ENCODE measurements around the gene C14orf180. TPM values are rescaled to one million over a fixed set of nuclear protein-coding genes. Genes with fewer than 3 reads are reported as not detected.

C14orf180 gene
- polyA plus RNA-seq, 3 donors: 0.28 TPM; not detected in 2

- DNase-seq: no peak
Observed at GRCh38 chr14:104560586-104560945, 19.0 kb upstream of the C14orf180 start.

DNA sequence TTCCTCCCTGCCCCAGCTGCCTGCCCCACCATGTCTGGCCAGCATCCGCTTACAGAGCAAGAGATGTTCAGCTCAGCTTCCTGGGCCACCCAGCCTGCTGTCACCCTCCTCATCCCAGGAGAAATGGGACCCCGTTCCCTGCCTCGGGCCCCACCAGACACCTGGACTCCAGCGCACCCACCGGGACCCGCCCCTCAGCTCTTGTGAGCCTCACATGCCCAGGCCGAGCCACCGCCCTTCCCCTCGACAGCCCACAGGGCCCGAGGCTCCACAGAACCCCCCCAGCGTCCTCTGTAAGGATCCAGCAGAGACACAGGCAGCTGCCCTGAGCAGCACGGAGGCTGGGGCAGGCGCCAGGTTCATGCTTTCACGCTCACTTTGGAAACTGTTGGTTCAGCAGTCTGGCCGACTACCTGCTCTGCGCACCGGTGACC is 18.4 kb upstream of the C14orf180 start:
- DNase-seq: no peak

- DNase-seq: no peak
Observed at GRCh38 chr14:104561632-104562495, 17.7 kb upstream of the C14orf180 start.

- no peak for DNase-seq
Observed at GRCh38 chr14:104562606-104563005, 17.0 kb upstream of the C14orf180 start.

GRCh38 chr14:104563191-104563741 is 16.3 kb upstream of the C14orf180 start:
- no peak for DNase-seq

DNA sequence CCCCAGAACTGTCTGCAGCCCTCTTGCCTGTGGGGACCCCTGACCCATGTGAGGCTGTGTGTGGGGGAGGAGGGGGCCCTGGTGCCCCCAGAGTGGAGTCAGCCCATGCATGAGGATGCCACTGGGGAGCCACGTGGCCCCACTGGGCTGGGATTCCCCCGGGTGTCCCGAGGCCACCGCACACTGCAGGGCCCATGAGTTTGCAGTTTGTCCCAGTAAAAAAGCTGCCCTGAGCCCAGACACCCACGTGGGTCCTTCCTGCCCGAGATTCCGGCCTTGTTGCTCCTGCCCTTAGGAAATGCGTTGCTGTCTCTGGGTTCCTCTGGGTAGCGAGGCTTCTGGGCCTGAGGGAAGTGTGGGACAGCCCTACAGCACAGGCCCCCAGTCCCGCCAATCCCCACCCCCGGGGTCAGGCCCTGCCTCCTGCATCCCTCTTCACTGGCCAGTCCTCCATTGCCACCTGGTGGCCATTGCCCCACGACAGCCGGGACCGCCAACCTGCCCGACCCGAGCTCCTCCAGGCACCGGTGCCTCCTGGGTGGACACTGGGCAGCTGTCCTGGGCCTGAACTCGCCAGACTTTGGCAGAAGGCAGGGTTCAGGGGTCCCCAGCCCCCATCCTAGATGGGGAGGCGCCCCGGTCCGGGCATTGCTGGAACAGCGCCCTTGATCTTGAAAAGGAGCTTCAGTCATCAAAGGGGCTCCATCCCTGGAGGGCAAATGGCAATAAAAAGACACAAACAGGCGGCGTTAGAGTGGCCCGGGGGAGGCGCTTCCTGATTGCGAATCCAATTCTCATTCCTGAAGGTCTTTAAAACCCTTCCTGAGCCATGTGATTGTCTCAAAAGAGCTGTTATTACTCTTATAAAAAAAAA is 15.6 kb upstream of the C14orf180 start:
- no peak for DNase-seq

DNA sequence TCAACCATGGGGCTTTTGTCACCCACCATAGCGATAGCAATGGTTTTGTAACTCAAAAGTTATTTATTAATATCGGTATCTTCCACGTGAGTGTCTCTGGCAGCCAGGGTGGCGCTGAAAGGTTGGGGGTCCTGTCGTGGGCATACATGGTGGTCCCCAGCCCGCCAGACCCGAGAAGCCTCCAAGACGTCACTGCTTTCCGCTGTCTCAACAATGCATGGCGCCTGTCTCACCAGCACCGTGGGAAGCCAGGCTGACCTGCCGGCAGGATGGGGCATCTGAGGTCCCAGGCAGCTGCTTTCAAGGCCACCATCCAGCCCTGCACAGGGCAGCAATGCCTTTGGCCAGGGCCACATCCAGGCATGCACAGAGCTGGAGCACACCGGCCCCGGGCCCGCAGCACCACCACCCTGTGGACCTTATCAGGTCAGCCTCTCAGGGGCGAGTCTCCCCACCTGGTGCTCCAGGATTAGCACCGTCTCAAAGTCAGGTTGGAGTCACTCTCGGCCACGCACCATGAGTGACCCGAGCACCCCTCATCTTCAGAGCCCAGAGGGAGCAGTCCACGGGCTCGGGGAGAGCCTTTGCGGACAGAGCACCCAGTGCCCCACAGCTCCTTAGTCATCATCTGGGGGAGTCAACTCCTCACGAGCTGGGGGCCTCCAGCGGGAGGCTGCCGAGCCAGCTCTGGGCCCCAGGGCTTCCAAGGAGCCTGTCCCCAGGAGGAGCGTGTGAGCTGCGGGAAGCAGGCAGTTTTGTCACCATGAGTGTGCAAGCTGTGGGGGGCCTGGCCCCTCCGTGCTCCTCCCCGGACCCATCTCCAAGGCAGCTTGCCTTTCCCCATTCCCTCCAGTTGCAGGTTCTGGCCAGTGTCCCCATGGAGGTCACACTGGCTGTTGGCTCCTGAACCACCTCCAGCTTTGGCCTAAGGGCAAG is 14.6 kb upstream of the C14orf180 start:
- DNase-seq: no peak

- no peak for DNase-seq
Observed at GRCh38 chr14:104567141-104567956, 12.2 kb upstream of the C14orf180 start.

DNA sequence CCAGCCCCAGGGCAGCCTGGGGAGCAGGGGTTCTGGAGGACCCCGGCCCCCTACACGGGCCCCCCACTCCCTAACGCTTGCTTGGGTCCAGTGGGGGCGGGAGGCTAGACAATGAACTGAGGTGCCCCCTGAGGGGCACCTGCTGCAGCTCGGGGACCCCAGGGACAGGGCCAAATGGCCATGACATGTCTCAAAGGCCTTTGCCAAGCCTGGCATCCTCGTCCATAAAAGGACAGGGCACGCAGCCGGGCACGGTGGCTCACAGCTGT is 11.7 kb upstream of the C14orf180 start:
- no peak for DNase-seq

- DNase-seq: no peak
Observed at GRCh38 chr14:104568620-104569019, 10.9 kb upstream of the C14orf180 start.

GRCh38 chr14:104569435-104569834 is 10.1 kb upstream of the C14orf180 start:
- DNase-seq: no peak

- DNase-seq: peak; percentile 54
Observed at GRCh38 chr14:104571246-104571645, 8.3 kb upstream of the C14orf180 start.

GRCh38 chr14:104572024-104572626 is 7.4 kb upstream of the C14orf180 start:
- no peak for DNase-seq

DNA sequence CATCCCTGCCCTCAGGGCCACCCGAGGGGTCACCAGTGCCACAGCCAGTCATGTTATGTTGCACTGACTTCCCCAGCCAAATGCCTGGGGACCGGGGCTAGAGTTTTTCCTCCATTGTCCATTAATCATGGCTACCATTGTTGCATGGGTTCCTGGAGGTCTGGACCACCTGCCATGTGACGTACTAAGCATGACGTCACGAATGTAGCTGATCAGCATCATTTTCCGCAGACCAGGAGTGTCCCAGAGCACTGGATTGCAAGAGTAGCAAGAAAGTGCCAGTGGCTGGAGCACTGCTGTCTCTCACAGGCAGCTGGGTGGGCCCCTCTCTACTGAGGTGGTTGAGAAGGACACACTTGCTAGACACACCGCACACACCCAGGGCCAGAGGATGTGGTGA is 6.9 kb upstream of the C14orf180 start:
- no peak for DNase-seq

DNA sequence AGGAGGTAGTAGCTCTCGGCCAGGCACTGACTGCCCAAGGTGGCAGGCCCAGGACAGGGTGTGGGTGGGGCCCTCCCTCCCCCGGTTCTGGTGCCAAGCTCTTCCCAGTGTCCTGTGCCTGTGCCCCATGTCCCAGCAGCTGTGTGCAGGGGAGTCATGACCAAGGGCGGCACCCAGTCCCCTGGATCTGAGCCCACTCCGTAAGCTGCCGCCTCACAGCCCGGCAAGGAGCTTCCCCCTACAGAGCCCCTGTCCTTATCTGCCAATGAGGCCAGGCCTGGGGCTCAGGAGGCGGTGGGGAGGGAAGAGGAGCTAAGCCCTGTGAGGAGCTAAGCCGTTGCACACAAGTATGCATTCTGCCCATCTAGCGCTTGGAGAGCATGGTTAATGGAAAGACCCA is 5.6 kb upstream of the C14orf180 start:
- DNase-seq: no peak

DNA sequence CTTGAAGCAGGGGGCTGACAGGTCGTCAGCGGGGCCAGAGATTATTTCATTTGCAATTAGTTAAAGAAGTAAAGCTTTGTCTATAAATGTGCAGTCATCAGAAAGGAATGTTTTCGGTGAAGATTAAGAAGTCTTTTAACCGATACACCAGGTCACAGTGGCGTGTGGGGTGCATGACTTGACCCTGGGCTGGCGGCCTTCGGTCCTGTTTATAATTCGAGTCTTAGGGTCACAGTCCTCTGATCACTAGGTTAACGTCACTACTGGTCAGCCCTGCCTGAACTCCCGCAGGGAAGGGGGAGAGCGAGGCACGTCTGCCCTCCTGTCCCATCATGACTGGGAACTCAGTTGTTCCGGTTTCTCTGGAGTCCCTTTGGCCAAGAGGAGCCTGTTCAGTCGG is 5.0 kb upstream of the C14orf180 start:
- DNase-seq: no peak

DNA sequence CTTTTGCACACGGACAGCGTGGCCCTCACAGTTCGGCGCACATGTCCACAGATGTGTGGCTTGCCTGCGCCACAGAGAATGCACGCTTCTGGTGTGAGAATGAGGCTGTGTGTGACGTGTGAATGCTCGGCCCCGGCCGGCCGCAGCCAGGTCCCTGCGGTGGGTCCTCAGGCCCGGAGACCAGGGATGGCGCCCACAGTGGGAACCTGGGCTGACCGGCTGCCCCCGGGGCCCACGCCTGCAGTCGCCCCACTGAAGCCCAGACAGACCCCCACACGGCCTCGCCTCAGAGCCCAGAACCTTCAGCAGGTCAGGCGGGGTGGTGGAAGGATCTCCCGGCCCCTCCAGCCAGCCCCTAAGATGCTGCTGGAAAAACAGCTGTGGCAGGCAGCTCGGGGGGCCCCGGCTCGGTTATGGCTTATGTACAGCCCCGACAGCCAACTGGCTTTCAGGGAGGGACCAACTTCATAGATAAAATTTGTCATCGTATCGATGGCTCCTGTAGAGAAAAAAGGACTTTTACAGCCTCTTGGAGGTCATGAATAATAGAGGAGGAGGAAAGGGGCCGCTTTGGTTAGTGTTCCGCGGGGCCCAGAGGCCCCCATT is 4.5 kb upstream of the C14orf180 start:
- no peak for DNase-seq

DNA sequence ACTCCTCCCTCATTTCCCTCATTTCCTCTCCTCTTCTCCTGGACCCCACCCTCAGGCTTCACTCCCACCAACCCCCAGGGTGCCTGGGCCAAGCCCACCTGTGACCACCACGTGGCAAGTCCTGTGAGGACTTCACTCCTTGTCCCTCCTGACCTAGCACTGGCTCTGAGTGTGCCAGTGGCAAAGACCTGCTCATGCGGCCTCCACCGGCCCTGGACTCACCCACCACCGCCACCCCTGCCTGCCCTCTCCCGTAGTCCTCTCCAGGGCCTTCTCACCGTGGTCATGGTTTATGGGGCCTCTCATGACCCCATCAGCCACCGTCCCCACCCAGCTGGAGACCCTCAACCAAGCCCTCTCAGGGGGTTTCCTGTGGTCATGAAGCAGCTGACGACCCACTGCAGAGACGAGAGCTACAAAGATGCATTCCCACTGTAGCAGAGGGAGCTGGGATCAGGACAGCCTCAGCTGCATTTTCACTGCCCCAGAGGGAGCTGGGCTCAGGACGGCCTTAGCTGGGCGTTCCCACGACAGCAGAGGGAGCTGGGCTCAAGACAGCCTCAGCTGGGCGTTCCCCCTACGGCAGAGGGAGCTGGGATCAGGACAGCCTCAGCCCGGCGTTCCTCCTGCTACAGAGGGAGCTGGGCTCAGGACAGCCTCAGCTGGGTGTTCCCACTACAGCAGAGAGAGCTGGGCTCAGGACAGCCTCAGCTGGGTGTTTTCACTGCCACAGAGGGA is 3.2 kb upstream of the C14orf180 start:
- DNase-seq: no peak

DNA sequence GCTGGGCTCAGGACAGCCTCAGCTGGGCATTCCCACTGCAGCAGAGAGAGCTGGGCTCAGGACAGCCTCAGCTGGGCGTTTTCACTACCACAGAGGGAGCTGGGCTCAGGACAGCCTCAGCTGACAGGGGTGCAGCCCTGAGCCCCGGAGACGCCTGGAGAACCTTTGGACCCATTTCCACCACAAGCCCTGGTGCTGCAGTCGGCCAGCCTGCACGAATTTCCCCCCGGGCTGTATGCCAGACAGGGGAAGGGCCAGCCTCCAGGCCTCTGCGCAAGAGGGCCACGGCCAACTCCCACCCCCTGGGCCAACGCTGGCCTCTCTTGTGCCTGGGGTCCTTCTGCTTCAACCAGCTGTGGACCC is 2.6 kb upstream of the C14orf180 start:
- no peak for DNase-seq

Measured in renal pelvis (tissue), 4 donors.